HG02588 (cell line): ENCODE measurements around the gene EFNA5.
"Not testable (repeated sequence)": the region's sequence is repeated elsewhere in the genome, so short reads cannot be mapped to it uniquely, and the experiment has no call there.

Source experiments
- ATAC-seq: cut with Tn5 transposase; IDR thresholded peaks from one replicate; pipeline ENCODE4 v1.9.1; 2021; ENCODE audit warnings: mild to moderate bottlenecking, moderate library complexity; ENCODE audit not compliant: unreplicated experiment

The EFNA5 gene

GRCh38 chr5:107346580-107346979, 324.2 kb downstream of the EFNA5 start:
- ATAC-seq: not testable (repeated sequence)

- no peak for ATAC-seq
Observed at GRCh38 chr5:107342371-107342770, 328.4 kb downstream of the EFNA5 start.

GRCh38 chr5:107341376-107342084, 329.2 kb downstream of the EFNA5 start:
- ATAC-seq: no peak

GRCh38 chr5:107340631-107341030, 330.1 kb downstream of the EFNA5 start:
- ATAC-seq: no peak

GRCh38 chr5:107338335-107338734, 332.4 kb downstream of the EFNA5 start:
- ATAC-seq: no peak

- no peak for ATAC-seq
Observed at GRCh38 chr5:107337281-107337680, 333.5 kb downstream of the EFNA5 start.

- no peak for ATAC-seq
Observed at GRCh38 chr5:107331882-107332281, 338.9 kb downstream of the EFNA5 start.

- no peak for ATAC-seq
Observed at GRCh38 chr5:107331312-107331711, 339.4 kb downstream of the EFNA5 start.

- ATAC-seq: no peak
Observed at GRCh38 chr5:107330903-107331302, 339.8 kb downstream of the EFNA5 start.

GRCh38 chr5:107329850-107330249, 340.9 kb downstream of the EFNA5 start:
- peak; percentile 73 for ATAC-seq
